K562 (cell line): ENCODE results near the gene SH3BP2. TPM values are rescaled to one million over a fixed set of nuclear protein-coding genes. Genes with fewer than 3 reads are reported as not detected.

Experiments used
- ATAC-seq: fragments of 200-7000 bp; cut with Tn5 transposase; 3 replicates; pipeline ENCODE4 v1.9.1; 2020; ENCODE audit warnings: moderate library complexity
- BruUV-seq: library from RNA; stranded (reverse); fragments of 400-500 nt; replicated peaks from 2 replicates; lab custom pipeline; 2021; lab: Mats Ljungman, UMichigan
- CTCF ChIA-PET: fragments of 300-600 bp; formaldehyde crosslinking; extraction: SDS; loops from one replicate; lab custom pipeline; 2021; ENCODE audit warnings: low intra/inter-chr PET ratio; lab: Yijun Ruan, JAX
- POLR2A ChIA-PET: fragments of 300-600, 350-650 bp; sonication (Branson Sonifier 250); formaldehyde crosslinking; extraction: SDS; loops from one replicate; lab custom pipeline; 2021; ENCODE audit warnings: antibody characterized with exemption, inconsistent platforms; lab: Yijun Ruan, JAX
- DNase-seq, 4 experiments: peaks; one replicate each; pipeline versions ENCODE4 v3.0.0 to v3.0.0-alpha.2; 2011 to 2018; ENCODE audit warnings: low spot score in 3 of 4, mixed read lengths in 3 of 4; ENCODE audit errors: extremely low read depth in 1 of 4
- FAIRE-seq: peaks from 2 replicates; lab custom pipeline; 2011; peaks lifted over from hg19 to GRCh38; lab: Jason Lieb, UNC
- H2AFZ ChIP-seq: 2 replicates; pipeline ENCODE4 v1.6.0; 2011; ENCODE audit warnings: low read depth, low read length, control low read depth, inconsistent platforms
- H3K27ac ChIP-seq: fragments of 200-600 bp; 3 replicates; pipeline ENCODE4 v1.8.0; 2011; ENCODE audit warnings: low read depth, mild to moderate bottlenecking, control low read depth, inconsistent platforms, low read length, moderate library complexity, mixed read lengths; ENCODE audit errors: extremely low read depth
- H3K27me3 ChIP-seq, 2 experiments: fragments of 300-600 bp in 1 of 2; 2 replicates in 1 of 2; 3 replicates in 1 of 2; pipeline versions ENCODE4 v1.6.0 to v1.8.0; 2011; ENCODE audit warnings: inconsistent platforms in 2 of 2, low read length in 2 of 2, mild to moderate bottlenecking in 1 of 2, mixed read lengths in 1 of 2, moderate library complexity in 1 of 2; ENCODE audit not compliant: control insufficient read depth in 2 of 2, insufficient read depth in 2 of 2
- H3K36me3 ChIP-seq: fragments of 300-600 bp; 3 replicates; pipeline ENCODE4 v1.8.0; 2011; ENCODE audit warnings: mild to moderate bottlenecking, low read length, inconsistent platforms; ENCODE audit not compliant: control insufficient read depth, insufficient read depth
- H3K4me1 ChIP-seq, 2 experiments: fragments of 200-600 bp in 1 of 2; replicated peaks in 1 of 2; 2 replicates in 1 of 2; 3 replicates in 1 of 2; pipeline versions ENCODE4 v1.5.1 to v1.8.0; 2011; ENCODE audit warnings: inconsistent platforms in 2 of 2, low read length in 2 of 2, mild to moderate bottlenecking in 1 of 2, mixed read lengths in 1 of 2, moderate library complexity in 1 of 2; ENCODE audit not compliant: control insufficient read depth in 2 of 2, insufficient read depth in 2 of 2
- H3K4me2 ChIP-seq: 2 replicates; pipeline ENCODE4 v1.6.1; 2011; ENCODE audit warnings: low read length, control low read depth, inconsistent platforms, mixed read lengths; ENCODE audit not compliant: insufficient read depth
- H3K4me3 ChIP-seq: fragments of 200-600 bp; sonication (generic), shearing (Covaris generic); 2 replicates; pipeline ENCODE4 v1.5.1; 2016; ENCODE audit warnings: control low read depth, inconsistent platforms
- H3K79me2 ChIP-seq: fragments of 200-600 bp; 3 replicates; pipeline ENCODE4 v1.8.0; 2011; ENCODE audit warnings: low read length, inconsistent platforms; ENCODE audit not compliant: control insufficient read depth, insufficient read depth
- H3K9ac ChIP-seq, 2 experiments: 2 replicates each; pipeline versions ENCODE4 v1.6.0 to v1.6.1; 2011; ENCODE audit warnings: low read depth in 2 of 2, low read length in 2 of 2, control low read depth in 1 of 2, inconsistent platforms in 1 of 2, mild to moderate bottlenecking in 1 of 2, mixed read lengths in 1 of 2; ENCODE audit not compliant: insufficient read depth in 1 of 2
- H3K9me1 ChIP-seq: one replicate; pipeline ENCODE4 v1.6.0; 2011; ENCODE audit warnings: inconsistent platforms, mild to moderate bottlenecking, low read length, moderate library complexity; ENCODE audit not compliant: control insufficient read depth, insufficient read depth
- H3K9me3 ChIP-seq: replicated peaks from 2 replicates; pipeline ENCODE4 v1.5.1; 2011; ENCODE audit warnings: low read depth, low read length, inconsistent platforms; ENCODE audit not compliant: control insufficient read depth, insufficient read depth
- H4K20me1 ChIP-seq: replicated peaks from 2 replicates; pipeline ENCODE4 v1.6.1; 2011; ENCODE audit warnings: low read length, inconsistent platforms, mixed read lengths; ENCODE audit not compliant: control insufficient read depth, insufficient read depth
- NUFIP1 ChIP-seq: fragments of 450-650 bp; IDR thresholded peaks from 2 replicates; pipeline ENCODE4 v1.6.1; 2018; ENCODE audit not compliant: partially characterized antibody
- ZNF175 ChIP-seq: fragments of 200-800 bp; sonication (Bioruptor generic); IDR thresholded peaks from 2 replicates; pipeline ENCODE4 v1.6.1; 2016; ENCODE audit warnings: low read depth, mild to moderate bottlenecking, missing genetic modification characterization, missing compliant biosample characterization
- ZNF224 ChIP-seq: sonication (generic); formaldehyde crosslinking; IDR thresholded peaks from 2 replicates; pipeline ENCODE4 v1.8.0; 2022; ENCODE audit warnings: mild to moderate bottlenecking, missing genetic modification reagents
- ZNF764 ChIP-seq: fragments of 250-450 bp; sonication (Bioruptor Pico); IDR thresholded peaks from 2 replicates; pipeline ENCODE4 v1.4.0; 2020; ENCODE audit warnings: low read depth, mild to moderate bottlenecking, moderate library complexity
- ZNF766 ChIP-seq: fragments of 200-800 bp; sonication (Bioruptor generic); conservative IDR thresholded peaks from 2 replicates; pipeline ENCODE4 v1.6.1; 2016; ENCODE audit warnings: missing genetic modification characterization, missing compliant biosample characterization
- WGBS: fragments of 100-300 bp; shearing (Covaris generic); methylation state at CpG from one replicate; pipeline ENCODE4 v1.1.6; 2016; ENCODE audit warnings: low coverage, mixed read lengths; ENCODE audit not compliant: insufficient coverage; ENCODE audit errors: missing lambda C conversion rate; 5-methylcytosine and 5-hydroxymethylcytosine counted together
- in situ Hi-C: fragments of 300-500 bp; cut with MboI; formaldehyde crosslinking; loops from 4 replicates; pipeline ENCODE4 v1.15.0; 2018; ENCODE audit warnings: inconsistent platforms, mixed read lengths
- intact Hi-C: fragments of 100-400 bp; cut with micrococcal nuclease; formaldehyde crosslinking; loops from 2 replicates; pipeline ENCODE4 v1.14.2; 2022
- polyA plus RNA-seq, 8 experiments: library from polyadenylated mRNA; depleted of rRNA in 4 of 8; stranded (reverse) in 5 of 8; unstranded in 3 of 8; fragments of >200 nt; fragmentation: Nextera tagmentation in 2 of 8; fragmentation: Illumina TruSeq in 1 of 8; extraction: Ambion mirVana in 2 of 8; extraction: Trizol in 1 of 8; gene quantifications; 2 replicates each; pipeline versions ENCODE4 v1.2.1 to v1.2.3, GENCODE V29; 2011 to 2014; ENCODE audit warnings: inconsistent platforms in 1 of 8, missing spikeins in 1 of 8
- total RNA-seq, 7 experiments: library from RNA; depleted of rRNA in 6 of 7; stranded (reverse); fragments of >200 nt in 6 of 7; fragmentation: Illumina TruSeq in 2 of 7; extraction: Trizol in 2 of 7; gene quantifications; 2 replicates each; pipeline versions ENCODE4 v1.2.1 to v1.2.3, GENCODE V29; 2011 to 2021; ENCODE audit warnings: low replicate concordance in 1 of 7
- TF ChIP-seq, protein P1 (sequence below): fragments of 250-450 bp; sonication (Bioruptor Pico); IDR thresholded peaks from 2 replicates; pipeline ENCODE4 v1.4.0; 2020; ENCODE audit warnings: mild to moderate bottlenecking, moderate library complexity, borderline replicate concordance
- TF ChIP-seq, protein P2 (sequence below): sonication (generic); formaldehyde crosslinking; IDR thresholded peaks from 2 replicates; pipeline ENCODE4 v1.9.0; 2022; ENCODE audit warnings: mild to moderate bottlenecking, missing genetic modification reagents
- TF ChIP-seq, protein P3 (sequence below), 2 experiments: fragments of 450-650 bp in 1 of 2; sonication (generic) in 1 of 2; formaldehyde crosslinking; conservative IDR thresholded peaks; 2 replicates each; pipeline versions ENCODE4 v1.4.0 to v1.8.1; 2020 to 2022; ENCODE audit warnings: mild to moderate bottlenecking in 1 of 2, missing genetic modification reagents in 1 of 2
- TF ChIP-seq, protein P4 (sequence below): fragments of 450-650 bp; IDR thresholded peaks from 2 replicates; pipeline ENCODE4 v1.6.1; 2017; ENCODE audit warnings: antibody characterized with exemption
- TF ChIP-seq, protein P5 (sequence below): fragments of 250-450 bp; sonication (Bioruptor Pico); IDR thresholded peaks from 2 replicates; pipeline ENCODE4 v1.4.0; 2020; ENCODE audit warnings: borderline replicate concordance

Gene SH3BP2
- total and polyA plus RNA-seq, 9 of the 15 experiments (the other 6 are each of a cell fraction or from before 2014, with no cell fraction given) = 0.34 to 16.0 (median 5.1) TPM

DNA sequence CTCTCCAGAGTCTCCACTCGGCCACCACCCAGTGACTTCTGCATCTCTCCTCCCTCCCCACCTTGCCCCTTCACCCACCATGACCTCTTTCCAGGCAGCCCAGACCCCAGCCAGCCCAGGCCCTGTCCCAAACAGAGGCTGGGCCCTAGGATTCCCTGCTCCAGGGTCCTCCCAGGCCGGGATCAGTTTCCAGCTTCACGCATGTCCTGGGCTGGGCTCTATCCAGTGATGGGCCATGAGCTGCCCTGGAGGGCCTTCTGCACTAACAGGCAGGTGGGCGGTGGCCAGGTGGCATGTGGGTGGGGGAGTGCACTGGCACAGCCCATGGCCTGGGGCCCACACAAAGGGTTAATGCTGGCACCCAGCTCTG lies 30.4 kb downstream of the SH3BP2 start:
- Histone ChIP-seq H3K79me2 (no peaks in the 10 kb centered on the region), H3K9me1 (peaks cover 2% of the 10 kb centered on the region), H3K27me3 (no peaks in the 10 kb centered on the region), H2AFZ (no peak overlapping the region), H4K20me1 (peaks cover 5% of the 10 kb centered on the region; the same call in 1 of the 2 replicates), H3K36me3 (no peaks in the 10 kb centered on the region), H3K4me2 (no peak overlapping the region), H3K9me3 (no peaks in the 10 kb centered on the region), H3K27ac (no peak overlapping the region), H3K4me3 (no peak overlapping the region), H3K4me1 (peaks cover 0 to 36% of the 10 kb centered on the region in 2 experiments; a peak in 1 of 5 replicates), H3K9ac (no peak overlapping the region)
- intact Hi-C loops = no loop called here
- BruUV-seq = no TSS peak
- FAIRE-seq (no peak), ATAC-seq (no peak), DNase-seq (no peak)
- CTCF ChIA-PET = no interaction called here
- in situ Hi-C loops = no loop called here
- WGBS = 74% methylated on average over 3 of the region's 4 CpGs
- POLR2A ChIA-PET = interaction anchor here (0.5 to 0.6 kb wide), 2 partner anchors 218 to 259 kb away, joined by 3 read pairs; no protein-coding TSS in a partner anchor
- TF ChIP-seq NUFIP1 (no peak), ZNF766 (no peak), ZNF175 (no peak), ZNF224 (CRISPR knock-in tag) (no peak), ZNF764 (CRISPR knock-in tag) (no peak)
- TF ChIP-seq, protein P1, sequence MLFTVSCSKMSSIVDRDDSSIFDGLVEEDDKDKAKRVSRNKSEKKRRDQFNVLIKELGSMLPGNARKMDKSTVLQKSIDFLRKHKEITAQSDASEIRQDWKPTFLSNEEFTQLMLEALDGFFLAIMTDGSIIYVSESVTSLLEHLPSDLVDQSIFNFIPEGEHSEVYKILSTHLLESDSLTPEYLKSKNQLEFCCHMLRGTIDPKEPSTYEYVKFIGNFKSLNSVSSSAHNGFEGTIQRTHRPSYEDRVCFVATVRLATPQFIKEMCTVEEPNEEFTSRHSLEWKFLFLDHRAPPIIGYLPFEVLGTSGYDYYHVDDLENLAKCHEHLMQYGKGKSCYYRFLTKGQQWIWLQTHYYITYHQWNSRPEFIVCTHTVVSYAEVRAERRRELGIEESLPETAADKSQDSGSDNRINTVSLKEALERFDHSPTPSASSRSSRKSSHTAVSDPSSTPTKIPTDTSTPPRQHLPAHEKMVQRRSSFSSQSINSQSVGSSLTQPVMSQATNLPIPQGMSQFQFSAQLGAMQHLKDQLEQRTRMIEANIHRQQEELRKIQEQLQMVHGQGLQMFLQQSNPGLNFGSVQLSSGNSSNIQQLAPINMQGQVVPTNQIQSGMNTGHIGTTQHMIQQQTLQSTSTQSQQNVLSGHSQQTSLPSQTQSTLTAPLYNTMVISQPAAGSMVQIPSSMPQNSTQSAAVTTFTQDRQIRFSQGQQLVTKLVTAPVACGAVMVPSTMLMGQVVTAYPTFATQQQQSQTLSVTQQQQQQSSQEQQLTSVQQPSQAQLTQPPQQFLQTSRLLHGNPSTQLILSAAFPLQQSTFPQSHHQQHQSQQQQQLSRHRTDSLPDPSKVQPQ = no peak
- TF ChIP-seq, protein P2, sequence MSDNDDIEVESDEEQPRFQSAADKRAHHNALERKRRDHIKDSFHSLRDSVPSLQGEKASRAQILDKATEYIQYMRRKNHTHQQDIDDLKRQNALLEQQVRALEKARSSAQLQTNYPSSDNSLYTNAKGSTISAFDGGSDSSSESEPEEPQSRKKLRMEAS (CRISPR knock-in tag) = no peak
- TF ChIP-seq, protein P3, sequence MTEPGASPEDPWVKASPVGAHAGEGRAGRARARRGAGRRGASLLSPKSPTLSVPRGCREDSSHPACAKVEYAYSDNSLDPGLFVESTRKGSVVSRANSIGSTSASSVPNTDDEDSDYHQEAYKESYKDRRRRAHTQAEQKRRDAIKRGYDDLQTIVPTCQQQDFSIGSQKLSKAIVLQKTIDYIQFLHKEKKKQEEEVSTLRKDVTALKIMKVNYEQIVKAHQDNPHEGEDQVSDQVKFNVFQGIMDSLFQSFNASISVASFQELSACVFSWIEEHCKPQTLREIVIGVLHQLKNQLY (CRISPR knock-in tag; conservative IDR thresholded peaks at IDR 0.05) = no peak
- TF ChIP-seq, protein P4, sequence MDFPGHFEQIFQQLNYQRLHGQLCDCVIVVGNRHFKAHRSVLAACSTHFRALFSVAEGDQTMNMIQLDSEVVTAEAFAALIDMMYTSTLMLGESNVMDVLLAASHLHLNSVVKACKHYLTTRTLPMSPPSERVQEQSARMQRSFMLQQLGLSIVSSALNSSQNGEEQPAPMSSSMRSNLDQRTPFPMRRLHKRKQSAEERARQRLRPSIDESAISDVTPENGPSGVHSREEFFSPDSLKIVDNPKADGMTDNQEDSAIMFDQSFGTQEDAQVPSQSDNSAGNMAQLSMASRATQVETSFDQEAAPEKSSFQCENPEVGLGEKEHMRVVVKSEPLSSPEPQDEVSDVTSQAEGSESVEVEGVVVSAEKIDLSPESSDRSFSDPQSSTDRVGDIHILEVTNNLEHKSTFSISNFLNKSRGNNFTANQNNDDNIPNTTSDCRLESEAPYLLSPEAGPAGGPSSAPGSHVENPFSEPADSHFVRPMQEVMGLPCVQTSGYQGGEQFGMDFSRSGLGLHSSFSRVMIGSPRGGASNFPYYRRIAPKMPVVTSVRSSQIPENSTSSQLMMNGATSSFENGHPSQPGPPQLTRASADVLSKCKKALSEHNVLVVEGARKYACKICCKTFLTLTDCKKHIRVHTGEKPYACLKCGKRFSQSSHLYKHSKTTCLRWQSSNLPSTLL = no peak
- TF ChIP-seq, protein P5, sequence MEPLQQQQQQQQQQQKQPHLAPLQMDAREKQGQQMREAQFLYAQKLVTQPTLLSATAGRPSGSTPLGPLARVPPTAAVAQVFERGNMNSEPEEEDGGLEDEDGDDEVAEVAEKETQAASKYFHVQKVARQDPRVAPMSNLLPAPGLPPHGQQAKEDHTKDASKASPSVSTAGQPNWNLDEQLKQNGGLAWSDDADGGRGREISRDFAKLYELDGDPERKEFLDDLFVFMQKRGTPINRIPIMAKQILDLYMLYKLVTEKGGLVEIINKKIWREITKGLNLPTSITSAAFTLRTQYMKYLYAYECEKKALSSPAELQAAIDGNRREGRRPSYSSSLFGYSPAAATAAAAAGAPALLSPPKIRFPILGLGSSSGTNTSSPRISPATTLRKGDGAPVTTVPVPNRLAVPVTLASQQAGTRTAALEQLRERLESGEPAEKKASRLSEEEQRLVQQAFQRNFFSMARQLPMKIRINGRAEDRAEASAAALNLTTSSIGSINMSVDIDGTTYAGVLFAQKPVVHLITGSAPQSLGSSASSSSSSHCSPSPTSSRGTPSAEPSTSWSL (CRISPR knock-in tag) = no peak
